Fibroblast of mammary gland (primary cell): ENCODE data around the gene DDAH2.

ENCODE experiments used
- DNase-seq: peaks from one replicate; pipeline ENCODE4 v3.0.0-alpha.2; 2010; ENCODE audit warnings: low read depth
- H3K4me3 ChIP-seq: 2 replicates; pipeline ENCODE4 v1.5.1; 2011; ENCODE audit warnings: low read depth, mild to moderate bottlenecking, low read length, moderate library complexity; ENCODE audit not compliant: control insufficient read depth
- TF ChIP-seq, protein P1 (sequence below): conservative IDR thresholded peaks from 2 replicates; pipeline ENCODE4 v1.5.1; 2011; ENCODE audit warnings: low read depth, low read length, inconsistent platforms; ENCODE audit not compliant: control insufficient read depth, insufficient read depth

DDAH2 gene

DNA sequence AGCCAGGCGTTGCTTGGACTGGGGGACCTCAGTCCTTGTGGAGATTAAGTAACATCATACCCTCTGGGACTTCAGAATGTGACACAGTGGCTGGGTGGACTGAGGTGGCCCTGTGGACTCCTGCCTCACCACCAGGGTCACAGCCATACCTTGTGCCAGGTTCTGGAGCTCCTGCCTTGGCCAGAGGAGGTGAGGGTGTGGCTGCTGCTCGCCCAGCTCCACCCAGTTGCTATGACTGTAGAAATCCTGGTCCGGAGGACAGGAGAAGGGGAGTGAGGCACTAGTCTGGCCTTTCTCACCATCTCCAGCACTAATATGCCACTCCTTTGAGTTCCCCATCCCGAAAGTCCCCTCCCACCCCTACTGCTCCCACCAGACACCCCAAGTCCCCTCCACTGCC, 46.1 kb upstream of the DDAH2 start:
- DNase-seq, result no peak
- TF ChIP-seq, protein P1, sequence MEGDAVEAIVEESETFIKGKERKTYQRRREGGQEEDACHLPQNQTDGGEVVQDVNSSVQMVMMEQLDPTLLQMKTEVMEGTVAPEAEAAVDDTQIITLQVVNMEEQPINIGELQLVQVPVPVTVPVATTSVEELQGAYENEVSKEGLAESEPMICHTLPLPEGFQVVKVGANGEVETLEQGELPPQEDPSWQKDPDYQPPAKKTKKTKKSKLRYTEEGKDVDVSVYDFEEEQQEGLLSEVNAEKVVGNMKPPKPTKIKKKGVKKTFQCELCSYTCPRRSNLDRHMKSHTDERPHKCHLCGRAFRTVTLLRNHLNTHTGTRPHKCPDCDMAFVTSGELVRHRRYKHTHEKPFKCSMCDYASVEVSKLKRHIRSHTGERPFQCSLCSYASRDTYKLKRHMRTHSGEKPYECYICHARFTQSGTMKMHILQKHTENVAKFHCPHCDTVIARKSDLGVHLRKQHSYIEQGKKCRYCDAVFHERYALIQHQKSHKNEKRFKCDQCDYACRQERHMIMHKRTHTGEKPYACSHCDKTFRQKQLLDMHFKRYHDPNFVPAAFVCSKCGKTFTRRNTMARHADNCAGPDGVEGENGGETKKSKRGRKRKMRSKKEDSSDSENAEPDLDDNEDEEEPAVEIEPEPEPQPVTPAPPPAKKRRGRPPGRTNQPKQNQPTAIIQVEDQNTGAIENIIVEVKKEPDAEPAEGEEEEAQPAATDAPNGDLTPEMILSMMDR, result no peak
- no peak overlapping the region for H3K4me3 ChIP-seq

DNA sequence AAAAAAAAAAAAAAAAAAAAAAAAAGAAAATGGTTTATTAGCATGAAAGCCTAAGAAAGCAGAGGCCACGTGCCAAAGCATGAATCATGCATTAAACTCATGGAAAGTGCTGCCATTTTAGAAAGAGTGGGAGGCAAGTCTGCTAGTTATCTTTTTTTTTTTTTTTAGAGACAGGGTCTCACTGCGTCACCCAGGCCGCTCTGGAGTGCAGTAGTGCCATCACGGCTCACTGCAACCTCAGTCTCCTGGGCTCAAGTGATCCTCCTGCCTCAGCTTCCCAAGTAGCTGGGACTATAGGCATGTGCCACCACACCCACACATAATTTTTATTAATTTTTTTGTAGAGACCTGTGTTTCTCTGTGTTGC, 42.9 kb upstream of the DDAH2 start:
- TF ChIP-seq, protein P1, result no peak
- DNase-seq, result peak; percentile 63
- H3K4me3 ChIP-seq, result no peak overlapping the region

DNA sequence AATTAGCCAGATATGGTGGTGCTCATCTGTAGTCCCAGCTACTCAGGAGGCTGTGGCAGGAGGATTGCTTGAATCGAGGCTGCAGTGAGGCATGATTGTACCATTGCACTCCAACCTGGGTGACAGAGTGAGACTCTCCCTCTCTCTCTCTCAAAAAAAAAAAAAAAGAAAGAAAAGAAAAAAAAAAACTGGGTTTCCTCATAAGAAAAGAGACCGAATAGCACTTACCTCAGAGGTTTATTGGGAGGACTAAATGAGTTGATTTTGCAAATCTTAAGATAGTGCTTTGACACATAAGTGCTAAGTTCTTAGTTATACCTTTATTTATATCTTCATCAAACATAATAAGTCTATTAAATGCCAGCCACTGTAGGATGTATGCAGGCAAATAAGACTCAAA, 41.8 kb upstream of the DDAH2 start:
- DNase-seq, result no peak
- H3K4me3 ChIP-seq, result no peak overlapping the region
- TF ChIP-seq, protein P1, result no peak

DNA sequence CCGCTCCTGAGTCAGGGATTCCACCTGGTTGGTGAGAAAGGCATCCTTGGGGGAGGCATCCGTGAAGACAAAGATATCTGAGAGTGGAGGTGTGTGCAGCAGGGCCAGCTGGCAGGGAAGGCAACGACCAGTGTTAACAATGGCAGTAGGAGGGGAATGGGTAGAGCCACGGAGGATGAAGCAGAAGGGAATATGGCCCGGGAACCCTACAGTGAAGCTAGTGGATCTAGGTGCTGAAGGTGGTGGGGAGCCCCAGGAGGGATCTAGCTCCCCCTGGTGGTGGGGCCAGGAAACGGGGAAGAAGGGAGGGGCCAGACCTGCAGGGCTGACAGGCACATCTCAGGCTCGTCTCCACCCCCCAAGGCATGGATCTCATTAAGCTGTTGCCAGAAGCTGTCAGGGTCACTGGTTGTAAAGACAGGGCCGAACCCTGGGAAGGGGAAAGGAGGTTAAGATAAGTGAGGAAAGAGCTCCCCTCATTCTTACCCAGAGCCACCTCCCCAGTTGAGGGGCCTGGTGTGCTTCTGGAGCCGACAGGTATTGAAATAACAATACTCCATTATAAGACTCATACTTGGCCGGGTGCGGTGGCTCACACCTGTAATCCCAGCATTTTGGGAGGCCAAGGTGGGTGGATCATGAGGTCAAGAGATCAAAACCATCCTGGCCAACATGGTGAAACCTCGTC, 40.7 kb upstream of the DDAH2 start:
- peak; percentile 52 for DNase-seq
- H3K4me3 ChIP-seq, result no peak overlapping the region
- TF ChIP-seq, protein P1, result peak; percentile 82

DNA sequence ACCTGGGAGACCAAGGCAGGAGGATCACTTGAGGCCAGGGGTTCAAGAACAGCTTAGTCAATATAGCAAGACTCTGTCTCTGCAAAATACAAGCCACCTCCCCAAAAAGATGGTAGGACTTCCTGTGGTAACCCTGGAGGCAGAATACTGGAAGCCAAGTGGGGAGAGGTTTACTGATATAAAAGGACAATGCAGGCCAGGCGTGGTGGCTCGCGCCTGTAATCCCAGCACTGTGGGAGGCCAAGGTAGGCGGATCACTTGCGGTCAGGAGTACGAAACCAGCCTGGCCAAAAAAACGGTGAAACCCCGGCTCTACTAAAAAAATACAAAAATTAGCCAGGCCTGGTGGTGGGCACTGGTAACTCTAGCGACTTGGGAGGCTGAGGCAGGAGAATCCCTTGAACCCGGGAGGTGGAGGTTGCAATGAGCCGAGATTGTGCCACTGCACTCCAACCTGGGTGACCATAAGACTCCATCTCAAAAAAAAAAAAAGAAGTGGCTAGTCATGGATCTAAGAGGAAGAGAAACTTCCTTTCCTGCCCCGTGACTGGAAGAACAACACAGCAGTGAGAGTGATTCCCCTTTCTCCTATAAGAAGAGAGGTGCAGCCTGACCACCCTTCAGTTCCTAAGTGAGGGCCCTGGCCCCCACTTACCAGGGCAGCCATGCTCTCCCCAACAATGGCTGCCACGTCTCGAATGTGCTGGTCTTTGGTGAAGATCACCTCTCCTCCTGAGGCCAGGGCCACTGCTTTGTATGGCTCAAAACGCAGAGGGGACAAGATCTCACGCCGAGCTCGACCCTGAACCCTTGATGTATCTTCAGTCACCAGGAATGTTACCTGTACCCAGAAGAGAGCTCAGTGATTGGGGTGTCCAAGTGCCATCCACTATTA, 39.5 kb upstream of the DDAH2 start:
- H3K4me3 ChIP-seq, result no peak overlapping the region
- TF ChIP-seq, protein P1, result no peak
- no peak for DNase-seq

DNA sequence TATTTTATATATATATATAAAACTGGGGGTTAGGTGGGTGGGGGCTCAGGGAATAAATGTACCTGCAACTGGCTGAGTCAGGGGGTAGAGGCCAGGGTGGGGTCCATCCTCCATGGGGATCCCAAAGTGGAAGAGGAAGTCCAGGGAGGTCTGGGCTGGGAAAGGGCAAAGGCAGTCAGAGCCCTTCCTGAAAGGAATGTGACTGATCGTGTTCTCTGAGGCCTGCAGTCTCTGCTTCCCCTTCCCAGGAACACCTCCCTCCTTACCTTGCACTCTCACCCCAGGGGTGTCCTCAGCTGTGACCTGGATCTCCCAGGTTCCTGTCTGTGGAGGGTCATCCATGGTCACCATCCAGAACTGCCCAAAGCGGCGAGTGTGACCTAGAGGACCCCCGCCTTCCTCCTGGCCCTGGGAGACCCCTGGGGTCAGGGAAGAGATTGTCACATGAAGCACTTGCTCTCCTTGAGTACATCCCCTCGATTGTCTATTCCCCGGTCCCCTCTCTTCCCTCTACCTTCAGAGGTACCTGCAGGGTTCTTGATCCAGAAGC, 38.1 kb upstream of the DDAH2 start:
- no peak for DNase-seq
- H3K4me3 ChIP-seq, result no peak overlapping the region
- TF ChIP-seq, protein P1, result no peak
